HEK293 (cell line): Measurements from ENCODE around the gene SOX13.

ENCODE experiments used
- OSR2 ChIP-seq: fragments of 450-650 bp; formaldehyde crosslinking; IDR thresholded peaks from 2 replicates; pipeline ENCODE4 v1.5.1; 2016; ENCODE audit warnings: missing biosample characterization, missing genetic modification characterization
- PRDM1 ChIP-seq: fragments of 450-650 bp; formaldehyde crosslinking; IDR thresholded peaks from 2 replicates; pipeline ENCODE4; 2016; ENCODE audit warnings: missing biosample characterization, missing genetic modification characterization
- PRDM10 ChIP-seq: fragments of 450-650 bp; formaldehyde crosslinking; IDR thresholded peaks from 2 replicates; pipeline ENCODE4 v1.5.1; 2016; ENCODE audit warnings: missing biosample characterization, missing genetic modification characterization
- SP7 ChIP-seq: fragments of 450-650 bp; formaldehyde crosslinking; IDR thresholded peaks from 2 replicates; pipeline ENCODE4 v1.5.1; 2016; ENCODE audit warnings: missing biosample characterization, missing genetic modification characterization
- ZIC2 ChIP-seq: fragments of 450-650 bp; formaldehyde crosslinking; IDR thresholded peaks from 2 replicates; pipeline ENCODE4 v1.5.1; 2016; ENCODE audit warnings: missing biosample characterization, missing genetic modification characterization
- ZNF10 ChIP-seq: fragments of 450-650 bp; formaldehyde crosslinking; IDR thresholded peaks from 2 replicates; pipeline ENCODE4 v1.5.1; 2017; ENCODE audit warnings: missing biosample characterization, missing genetic modification characterization
- ZNF121 ChIP-seq: fragments of 450-650 bp; formaldehyde crosslinking; IDR thresholded peaks from 2 replicates; pipeline ENCODE4 v1.5.1; 2016; ENCODE audit warnings: missing biosample characterization, missing genetic modification characterization
- ZNF2 ChIP-seq: fragments of 450-650 bp; formaldehyde crosslinking; IDR thresholded peaks from 2 replicates; pipeline ENCODE4 v1.5.1; 2016; ENCODE audit warnings: missing biosample characterization, missing genetic modification characterization
- ZNF239 ChIP-seq: fragments of 450-650 bp; formaldehyde crosslinking; IDR thresholded peaks from 2 replicates; pipeline ENCODE4 v1.5.1; 2016; ENCODE audit warnings: missing biosample characterization, missing genetic modification characterization
- ZNF311 ChIP-seq: fragments of 450-650 bp; formaldehyde crosslinking; IDR thresholded peaks from 2 replicates; pipeline ENCODE4 v1.5.1; 2017; ENCODE audit warnings: missing biosample characterization, missing genetic modification characterization, borderline replicate concordance
- ZNF324 ChIP-seq: fragments of 450-650 bp; formaldehyde crosslinking; IDR thresholded peaks from 2 replicates; pipeline ENCODE4 v1.5.1; 2016; ENCODE audit warnings: missing biosample characterization, missing genetic modification characterization
- ZNF335 ChIP-seq: fragments of 450-650 bp; formaldehyde crosslinking; conservative IDR thresholded peaks from 2 replicates; pipeline ENCODE4 v1.5.1; 2016; ENCODE audit warnings: missing biosample characterization, missing genetic modification characterization
- ZNF510 ChIP-seq: fragments of 450-650 bp; formaldehyde crosslinking; IDR thresholded peaks from 2 replicates; pipeline ENCODE4 v1.5.1; 2018; ENCODE audit warnings: mild to moderate bottlenecking, missing genetic modification characterization, missing biosample characterization; ENCODE audit not compliant: insufficient replicate concordance
- ZNF610 ChIP-seq: fragments of 450-650 bp; formaldehyde crosslinking; IDR thresholded peaks from 2 replicates; pipeline ENCODE4 v1.5.1; 2016; ENCODE audit warnings: missing biosample characterization, missing genetic modification characterization, borderline replicate concordance
- ZNF660 ChIP-seq: fragments of 450-650 bp; IDR thresholded peaks from 2 replicates; pipeline ENCODE4 v1.5.1; 2018; ENCODE audit warnings: missing biosample characterization, mild to moderate bottlenecking, missing genetic modification characterization
- ZNF692 ChIP-seq: fragments of 450-650 bp; formaldehyde crosslinking; IDR thresholded peaks from 2 replicates; pipeline ENCODE4 v1.5.1; 2016; ENCODE audit warnings: missing biosample characterization, missing genetic modification characterization
- ZSCAN4 ChIP-seq: fragments of 450-650 bp; formaldehyde crosslinking; IDR thresholded peaks from 2 replicates; pipeline ENCODE4 v1.5.1; 2017; ENCODE audit warnings: missing biosample characterization, missing genetic modification characterization
- TF ChIP-seq, protein P1 (sequence below): fragments of 450-650 bp; formaldehyde crosslinking; IDR thresholded peaks from 2 replicates; pipeline ENCODE4 v1.5.1; 2016; ENCODE audit warnings: missing biosample characterization, missing genetic modification characterization
- TF ChIP-seq, protein P2 (sequence below): fragments of 450-650 bp; formaldehyde crosslinking; conservative IDR thresholded peaks from 2 replicates; pipeline ENCODE4 v1.5.1; 2016; ENCODE audit warnings: low read depth, missing biosample characterization, missing genetic modification characterization
- TF ChIP-seq, protein P3 (sequence below): fragments of 450-650 bp; formaldehyde crosslinking; IDR thresholded peaks from 2 replicates; pipeline ENCODE4 v1.5.1; 2016; ENCODE audit warnings: missing biosample characterization, missing genetic modification characterization
- TF ChIP-seq, protein P4 (sequence below): fragments of 450-650 bp; formaldehyde crosslinking; IDR thresholded peaks from 2 replicates; pipeline ENCODE4 v1.5.1; 2017; ENCODE audit warnings: missing biosample characterization, missing genetic modification characterization

The SOX13 gene

DNA sequence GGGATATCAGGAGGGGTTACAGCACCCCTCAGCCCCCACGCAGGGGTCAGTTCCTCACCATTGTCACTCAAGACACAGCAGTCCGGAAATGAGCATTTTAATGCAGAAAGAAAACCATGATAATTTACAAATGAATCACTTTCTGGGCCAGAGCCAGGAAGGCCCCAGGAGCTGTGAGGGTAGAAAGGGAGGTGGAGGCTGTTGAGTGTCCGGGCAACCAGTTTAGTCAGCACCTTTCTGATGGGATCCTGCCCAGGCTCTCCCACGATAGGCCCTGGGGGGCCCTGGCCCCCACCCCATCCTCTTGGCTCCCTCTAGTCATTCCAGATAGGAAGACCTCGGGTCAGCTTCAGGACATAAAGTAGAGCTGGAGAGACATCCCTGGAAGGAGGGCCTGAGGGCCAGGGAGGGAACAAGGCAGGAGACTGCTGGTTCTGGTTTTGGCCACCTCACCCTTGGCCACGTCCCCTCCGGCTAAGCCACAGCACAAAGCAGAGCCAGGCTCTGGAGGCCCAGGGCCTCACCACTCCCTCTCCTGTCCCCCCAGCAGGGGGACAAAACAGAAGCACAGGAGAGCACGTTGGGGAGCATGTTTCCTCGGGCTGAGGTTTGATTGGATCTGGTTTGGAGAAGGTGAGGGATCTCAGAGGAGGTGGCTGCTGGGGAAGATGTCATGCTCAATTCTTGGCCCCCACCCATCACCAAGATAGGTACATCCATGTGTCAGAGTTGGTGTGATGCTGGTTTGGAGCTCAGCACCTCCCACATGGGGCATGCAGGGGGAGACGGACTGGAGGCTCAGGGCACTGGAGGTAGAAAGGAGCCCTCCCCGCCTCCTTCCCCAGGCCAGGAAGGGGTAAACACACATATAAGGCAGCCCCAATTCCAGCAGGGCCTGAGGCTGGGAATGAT lies 58.3 kb downstream of the SOX13 start (continued):
- TF ChIP-seq, protein P1, sequence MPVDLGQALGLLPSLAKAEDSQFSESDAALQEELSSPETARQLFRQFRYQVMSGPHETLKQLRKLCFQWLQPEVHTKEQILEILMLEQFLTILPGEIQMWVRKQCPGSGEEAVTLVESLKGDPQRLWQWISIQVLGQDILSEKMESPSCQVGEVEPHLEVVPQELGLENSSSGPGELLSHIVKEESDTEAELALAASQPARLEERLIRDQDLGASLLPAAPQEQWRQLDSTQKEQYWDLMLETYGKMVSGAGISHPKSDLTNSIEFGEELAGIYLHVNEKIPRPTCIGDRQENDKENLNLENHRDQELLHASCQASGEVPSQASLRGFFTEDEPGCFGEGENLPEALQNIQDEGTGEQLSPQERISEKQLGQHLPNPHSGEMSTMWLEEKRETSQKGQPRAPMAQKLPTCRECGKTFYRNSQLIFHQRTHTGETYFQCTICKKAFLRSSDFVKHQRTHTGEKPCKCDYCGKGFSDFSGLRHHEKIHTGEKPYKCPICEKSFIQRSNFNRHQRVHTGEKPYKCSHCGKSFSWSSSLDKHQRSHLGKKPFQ = no peak
- TF ChIP-seq, protein P2, sequence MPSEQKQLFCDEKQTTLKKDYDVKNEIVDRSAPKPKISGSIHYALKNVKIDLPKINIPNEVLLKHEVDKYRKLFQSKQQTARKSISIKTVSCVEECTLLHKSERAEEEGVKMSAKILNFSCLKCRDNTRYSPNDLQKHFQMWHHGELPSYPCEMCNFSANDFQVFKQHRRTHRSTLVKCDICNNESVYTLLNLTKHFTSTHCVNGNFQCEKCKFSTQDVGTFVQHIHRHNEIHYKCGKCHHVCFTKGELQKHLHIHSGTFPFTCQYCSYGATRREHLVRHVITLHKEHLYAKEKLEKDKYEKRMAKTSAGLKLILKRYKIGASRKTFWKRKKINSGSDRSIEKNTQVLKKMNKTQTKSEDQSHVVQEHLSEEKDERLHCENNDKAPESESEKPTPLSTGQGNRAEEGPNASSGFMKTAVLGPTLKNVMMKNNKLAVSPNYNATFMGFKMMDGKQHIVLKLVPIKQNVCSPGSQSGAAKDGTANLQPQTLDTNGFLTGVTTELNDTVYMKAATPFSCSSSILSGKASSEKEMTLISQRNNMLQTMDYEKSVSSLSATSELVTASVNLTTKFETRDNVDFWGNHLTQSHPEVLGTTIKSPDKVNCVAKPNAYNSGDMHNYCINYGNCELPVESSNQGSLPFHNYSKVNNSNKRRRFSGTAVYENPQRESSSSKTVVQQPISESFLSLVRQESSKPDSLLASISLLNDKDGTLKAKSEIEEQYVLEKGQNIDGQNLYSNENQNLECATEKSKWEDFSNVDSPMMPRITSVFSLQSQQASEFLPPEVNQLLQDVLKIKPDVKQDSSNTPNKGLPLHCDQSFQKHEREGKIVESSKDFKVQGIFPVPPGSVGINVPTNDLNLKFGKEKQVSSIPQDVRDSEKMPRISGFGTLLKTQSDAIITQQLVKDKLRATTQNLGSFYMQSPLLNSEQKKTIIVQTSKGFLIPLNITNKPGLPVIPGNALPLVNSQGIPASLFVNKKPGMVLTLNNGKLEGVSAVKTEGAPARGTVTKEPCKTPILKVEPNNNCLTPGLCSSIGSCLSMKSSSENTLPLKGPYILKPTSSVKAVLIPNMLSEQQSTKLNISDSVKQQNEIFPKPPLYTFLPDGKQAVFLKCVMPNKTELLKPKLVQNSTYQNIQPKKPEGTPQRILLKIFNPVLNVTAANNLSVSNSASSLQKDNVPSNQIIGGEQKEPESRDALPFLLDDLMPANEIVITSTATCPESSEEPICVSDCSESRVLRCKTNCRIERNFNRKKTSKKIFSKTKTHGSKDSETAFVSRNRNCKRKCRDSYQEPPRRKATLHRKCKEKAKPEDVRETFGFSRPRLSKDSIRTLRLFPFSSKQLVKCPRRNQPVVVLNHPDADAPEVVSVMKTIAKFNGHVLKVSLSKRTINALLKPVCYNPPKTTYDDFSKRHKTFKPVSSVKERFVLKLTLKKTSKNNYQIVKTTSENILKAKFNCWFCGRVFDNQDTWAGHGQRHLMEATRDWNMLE = no peak
- peak; percentile 51; the same call in 1 of the 2 replicates for TF ChIP-seq PRDM10 (tag by site-specific recombination)
- TF ChIP-seq, protein P3, sequence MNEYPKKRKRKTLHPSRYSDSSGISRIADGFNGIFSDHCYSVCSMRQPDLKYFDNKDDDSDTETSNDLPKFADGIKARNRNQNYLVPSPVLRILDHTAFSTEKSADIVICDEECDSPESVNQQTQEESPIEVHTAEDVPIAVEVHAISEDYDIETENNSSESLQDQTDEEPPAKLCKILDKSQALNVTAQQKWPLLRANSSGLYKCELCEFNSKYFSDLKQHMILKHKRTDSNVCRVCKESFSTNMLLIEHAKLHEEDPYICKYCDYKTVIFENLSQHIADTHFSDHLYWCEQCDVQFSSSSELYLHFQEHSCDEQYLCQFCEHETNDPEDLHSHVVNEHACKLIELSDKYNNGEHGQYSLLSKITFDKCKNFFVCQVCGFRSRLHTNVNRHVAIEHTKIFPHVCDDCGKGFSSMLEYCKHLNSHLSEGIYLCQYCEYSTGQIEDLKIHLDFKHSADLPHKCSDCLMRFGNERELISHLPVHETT = no peak
- no peak for TF ChIP-seq ZSCAN4 (tag by site-specific recombination)
- TF ChIP-seq, protein P4, sequence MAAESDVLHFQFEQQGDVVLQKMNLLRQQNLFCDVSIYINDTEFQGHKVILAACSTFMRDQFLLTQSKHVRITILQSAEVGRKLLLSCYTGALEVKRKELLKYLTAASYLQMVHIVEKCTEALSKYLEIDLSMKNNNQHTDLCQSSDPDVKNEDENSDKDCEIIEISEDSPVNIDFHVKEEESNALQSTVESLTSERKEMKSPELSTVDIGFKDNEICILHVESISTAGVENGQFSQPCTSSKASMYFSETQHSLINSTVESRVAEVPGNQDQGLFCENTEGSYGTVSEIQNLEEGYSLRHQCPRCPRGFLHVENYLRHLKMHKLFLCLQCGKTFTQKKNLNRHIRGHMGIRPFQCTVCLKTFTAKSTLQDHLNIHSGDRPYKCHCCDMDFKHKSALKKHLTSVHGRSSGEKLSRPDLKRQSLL = no peak
- TF ChIP-seq ZNF324 = no peak
- TF ChIP-seq ZNF610 (tag by site-specific recombination) = no peak
- 0 out of 2 replicates have a peak, but pooled peaks have one; percentile 31 for TF ChIP-seq ZNF660 (tag by site-specific recombination)
- TF ChIP-seq SP7 (tag by site-specific recombination) = no peak
- peak; percentile 30 for TF ChIP-seq ZNF510 (tag by site-specific recombination)
- no peak for TF ChIP-seq ZNF311 (tag by site-specific recombination)
- no peak for TF ChIP-seq ZNF2
- TF ChIP-seq PRDM1 (tag by site-specific recombination) = no peak
- TF ChIP-seq OSR2 (tag by site-specific recombination) = no peak
- TF ChIP-seq ZNF692 (tag by site-specific recombination) = no peak
- TF ChIP-seq ZNF335 (tag by site-specific recombination) = no peak
- 0 out of 2 replicates have a peak, but pooled peaks have one; percentile 14 for TF ChIP-seq ZIC2
- TF ChIP-seq ZNF121 = no peak
- TF ChIP-seq ZNF10 = no peak
- no peak for TF ChIP-seq ZNF239 (tag by site-specific recombination)
